A549 (cell line): Measurements from ENCODE around the gene ADARB2. TPM values are rescaled to one million over a fixed set of nuclear protein-coding genes. Genes with fewer than 3 reads are reported as not detected.

Source experiments
- ATAC-seq, 2 experiments: fragments of 200-7000 bp in 1 of 2; fragments of >200 bp in 1 of 2; cut with Nextera tagmentation in 1 of 2; cut with Tn5 transposase in 1 of 2; 3 replicates each; pipeline versions ENCODE4 v1.8.0 to v1.9.1; 2018 to 2020; ENCODE audit warnings: mild to moderate bottlenecking in 1 of 2, moderate library complexity in 1 of 2
- CTCF ChIA-PET: fragments of 300-600 bp; sonication (Branson Sonifier 250); formaldehyde crosslinking; extraction: SDS; loops from one replicate; lab custom pipeline; 2021; ENCODE audit warnings: antibody characterized with exemption, inconsistent platforms; lab: Yijun Ruan, JAX
- POLR2A ChIA-PET: fragments of 350-600 bp; formaldehyde crosslinking; extraction: SDS; loops from one replicate; lab custom pipeline; 2021; ENCODE audit warnings: antibody characterized with exemption, inconsistent platforms; lab: Yijun Ruan, JAX
- DNase-seq, 2 experiments: peaks; one replicate each; pipeline versions ENCODE4 v3.0.0 to v3.0.0-alpha.2; 2011 to 2016; ENCODE audit warnings: low read depth in 1 of 2, low spot score in 1 of 2
- FAIRE-seq: peaks from 2 replicates; lab custom pipeline; 2011; peaks lifted over from hg19 to GRCh38; lab: Jason Lieb, UNC
- H3K27ac ChIP-seq, 2 experiments: fragments of >200 bp; sonication (Bioruptor Twin); formaldehyde crosslinking; 3 replicates each; pipeline ENCODE4 v1.5.1; 2016 to 2017
- H3K4me1 ChIP-seq: fragments of >200 bp; sonication (Bioruptor Twin); formaldehyde crosslinking; 3 replicates; pipeline ENCODE4 v1.6.1; 2016
- H3K4me2 ChIP-seq: fragments of >200 bp; sonication (Bioruptor Twin); formaldehyde crosslinking; 3 replicates; pipeline ENCODE4 v1.6.1; 2016
- H3K4me3 ChIP-seq: fragments of >200 bp; sonication (Bioruptor Twin); formaldehyde crosslinking; 3 replicates; pipeline ENCODE4 v1.5.1; 2016
- H3K9me3 ChIP-seq: fragments of >200 bp; sonication (Bioruptor Twin); formaldehyde crosslinking; 3 replicates; pipeline ENCODE4 v1.6.1; 2016
- CBX8 ChIP-seq: fragments of 200-600 bp; sonication (generic); IDR thresholded peaks from 2 replicates; pipeline ENCODE4 v1.6.1; 2016
- CTCF ChIP-seq: fragments of >200 bp; sonication (Bioruptor Twin); formaldehyde crosslinking; IDR thresholded peaks from 3 replicates; pipeline ENCODE4 v1.5.1; 2016
- E2F6 ChIP-seq: IDR thresholded peaks from 2 replicates; pipeline ENCODE4 v1.6.1; 2012; ENCODE audit warnings: low read depth, borderline replicate concordance
- EHMT2 ChIP-seq: fragments of 200-600 bp; sonication (generic); IDR thresholded peaks from 2 replicates; pipeline ENCODE4 v1.6.1; 2016; ENCODE audit warnings: antibody characterized with exemption, low read depth, mild to moderate bottlenecking, moderate library complexity
- ESRRA ChIP-seq: fragments of 150-350 bp; IDR thresholded peaks from 2 replicates; pipeline ENCODE4 v1.6.1; 2014; ENCODE audit warnings: mild to moderate bottlenecking, low read length, borderline replicate concordance
- FOSB ChIP-seq: fragments of 250-450 bp; sonication (Bioruptor Pico); IDR thresholded peaks from 2 replicates; pipeline ENCODE4 v1.5.0; 2020; ENCODE audit warnings: mild to moderate bottlenecking, moderate library complexity
- FOXS1 ChIP-seq: fragments of 250-450 bp; sonication (Bioruptor Pico); IDR thresholded peaks from 2 replicates; pipeline ENCODE4 v1.5.0; 2020; ENCODE audit warnings: mild to moderate bottlenecking, moderate library complexity
- HDAC2 ChIP-seq: fragments of 200-600 bp; sonication (generic); IDR thresholded peaks from 2 replicates; pipeline ENCODE4 v1.6.1; 2016
- HES2 ChIP-seq: fragments of >200 bp; sonication (Bioruptor Twin); formaldehyde crosslinking; IDR thresholded peaks from 2 replicates; pipeline ENCODE4 v1.6.1; 2016
- JUNB ChIP-seq: fragments of >200 bp; sonication (Bioruptor Twin); formaldehyde crosslinking; IDR thresholded peaks from 2 replicates; pipeline ENCODE4 v1.6.1; 2016
- KDM1A ChIP-seq: fragments of 200-600 bp; sonication (generic); IDR thresholded peaks from 2 replicates; pipeline ENCODE4 v1.6.1; 2016; ENCODE audit warnings: low read depth, mild to moderate bottlenecking
- MAFK ChIP-seq: fragments of 450-650 bp; IDR thresholded peaks from 2 replicates; pipeline ENCODE4 v1.6.1; 2014; ENCODE audit not compliant: partially characterized antibody
- MAX ChIP-seq: IDR thresholded peaks from 2 replicates; pipeline ENCODE4 v1.6.1; 2012
- NFE2L2 ChIP-seq: fragments of 150-350 bp; conservative IDR thresholded peaks from 2 replicates; pipeline ENCODE4 v1.6.1; 2014; ENCODE audit warnings: low read length
- NPAS2 ChIP-seq: fragments of 250-450 bp; sonication (Bioruptor Pico); IDR thresholded peaks from 2 replicates; pipeline ENCODE4 v1.8.0; 2022; ENCODE audit warnings: mild to moderate bottlenecking, moderate library complexity, borderline replicate concordance
- PBX3 ChIP-seq: IDR thresholded peaks from 2 replicates; pipeline ENCODE4 v1.6.1; 2012
- POLR2A ChIP-seq: IDR thresholded peaks from 2 replicates; pipeline ENCODE4 v1.6.1; 2012; ENCODE audit warnings: mild to moderate bottlenecking, low read length
- RAD21 ChIP-seq, 2 experiments: fragments of >200 bp in 1 of 2; sonication (Bioruptor Twin) in 1 of 2; formaldehyde crosslinking in 1 of 2; IDR thresholded peaks in 1 of 2; conservative IDR thresholded peaks in 1 of 2; 2 replicates in 1 of 2; 3 replicates in 1 of 2; pipeline ENCODE4 v1.6.1; 2012 to 2018; ENCODE audit warnings: inconsistent platforms in 1 of 2
- REST ChIP-seq: fragments of 200-600 bp; sonication (generic); IDR thresholded peaks from 2 replicates; pipeline ENCODE4 v1.6.1; 2016; ENCODE audit warnings: antibody characterized with exemption, mild to moderate bottlenecking, moderate library complexity
- SREBF2 ChIP-seq: fragments of 450-650 bp; IDR thresholded peaks from 2 replicates; pipeline ENCODE4 v1.6.1; 2014; ENCODE audit warnings: mild to moderate bottlenecking, moderate library complexity
- TFCP2L1 ChIP-seq: fragments of 250-450 bp; sonication (Bioruptor Pico); IDR thresholded peaks from 2 replicates; pipeline ENCODE4 v1.5.0; 2021; ENCODE audit warnings: mild to moderate bottlenecking
- TP53 ChIP-seq: fragments of 250-450 bp; sonication (Bioruptor Pico); IDR thresholded peaks from 2 replicates; pipeline ENCODE4 v1.5.0; 2021; ENCODE audit warnings: mild to moderate bottlenecking, moderate library complexity
- ZC3H11A ChIP-seq: fragments of 450-650 bp; IDR thresholded peaks from 2 replicates; pipeline ENCODE4 v1.6.1; 2014; ENCODE audit warnings: antibody characterized with exemption, mild to moderate bottlenecking
- ZNF302 ChIP-seq: fragments of 250-450 bp; sonication (Bioruptor Pico); IDR thresholded peaks from 2 replicates; pipeline ENCODE4 v1.9.0; 2021; ENCODE audit warnings: inconsistent platforms, mild to moderate bottlenecking, moderate library complexity
- ZSCAN20 ChIP-seq: fragments of 250-450 bp; sonication (Bioruptor Pico); IDR thresholded peaks from 2 replicates; pipeline ENCODE4 v1.8.0; 2022; ENCODE audit warnings: mild to moderate bottlenecking, moderate library complexity
- WGBS: methylation state at CpG from one replicate; pipeline ENCODE4 v1.1.6; 2017; ENCODE audit errors: missing lambda C conversion rate; 5-methylcytosine and 5-hydroxymethylcytosine counted together
- polyA plus RNA-seq, 4 experiments: library from polyadenylated mRNA; depleted of rRNA in 3 of 4; stranded (reverse); fragments of >200 nt; fragmentation: RNase III in 1 of 4; extraction: RNeasy Plus Mini Kit Qiagen cat#74134 plus additional on column Dnase treatment in 1 of 4; gene quantifications; 2 replicates in 3 of 4; 3 replicates in 1 of 4; pipeline ENCODE4 v1.2.3, GENCODE V29; 2011 to 2017

Gene ADARB2
- polyA plus RNA-seq, 2 of the 4 experiments (the other 2 are of a cell fraction) = not detected

GRCh38 chr10:1180071-1180730 is 557.1 kb downstream of the ADARB2 start:
- Histone ChIP-seq H3K9me3 (no peaks in the 10 kb centered on the region), H3K4me2 (no peak overlapping the region), H3K27ac (no peak overlapping the region), H3K4me3 (no peak overlapping the region), H3K4me1 (no peaks in the 10 kb centered on the region)
- WGBS = 67% methylated on average over 10 of the region's 16 CpGs
- FAIRE-seq (no peak), DNase-seq (no peak), ATAC-seq (no peak)
- TF ChIP-seq NFE2L2 = no peak
- TF ChIP-seq ZC3H11A = no peak
- no peak for TF ChIP-seq TFCP2L1 (CRISPR knock-in tag)
- no peak for TF ChIP-seq HDAC2
- TF ChIP-seq E2F6 = no peak
- TF ChIP-seq FOSB (CRISPR knock-in tag) = no peak
- TF ChIP-seq FOXS1 (CRISPR knock-in tag) = no peak
- no peak for TF ChIP-seq MAX
- no peak for TF ChIP-seq MAFK
- no peak for TF ChIP-seq HES2
- ChIA-PET POLR2A (no interaction called here), CTCF (no interaction called here)

- FAIRE-seq (no peak), DNase-seq (no peak)
- H3K9me3 ChIP-seq = no peaks in the 10 kb centered on the region
- POLR2A ChIA-PET = no interaction called here
- no peak overlapping the region for H3K27ac ChIP-seq
- H3K4me2 ChIP-seq = no peak overlapping the region
- H3K4me1 ChIP-seq = no peaks in the 10 kb centered on the region
- TF ChIP-seq ZSCAN20 (CRISPR knock-in tag) = no peak
- no peak for TF ChIP-seq KDM1A
- TF ChIP-seq EHMT2 = no peak
- TF ChIP-seq CBX8 = no peak
- TF ChIP-seq TFCP2L1 (CRISPR knock-in tag) = no peak
- TF ChIP-seq ESRRA = no peak
- no peak for TF ChIP-seq FOSB (CRISPR knock-in tag)
- TF ChIP-seq POLR2A = no peak
- TF ChIP-seq, all 56 proteins: peak for 0
- WGBS = 71% methylated on average over 20 of the region's 20 CpGs
- ATAC-seq = no peak
- H3K4me3 ChIP-seq = no peak overlapping the region
- CTCF ChIA-PET = no interaction called here
These were observed 557.8 kb downstream of the ADARB2 start for GRCh38 chr10:1179346-1180070.

GRCh38 chr10:1178506-1178905 is 558.8 kb downstream of the ADARB2 start:
- ChIA-PET CTCF (no interaction called here), POLR2A (no interaction called here)
- WGBS = 62% methylated on average over 9 of the region's 16 CpGs
- no peak overlapping the region for H3K27ac ChIP-seq
- FAIRE-seq = no peak
- H3K4me2 ChIP-seq = no peak overlapping the region
- H3K9me3 ChIP-seq = no peaks in the 10 kb centered on the region
- H3K4me1 ChIP-seq = no peaks in the 10 kb centered on the region
- no peak for DNase-seq
- ATAC-seq = no peak
- TF ChIP-seq RAD21 (conservative IDR thresholded peaks at IDR 0.05 in 1 of 2, IDR thresholded peaks at IDR 0.05 in 1 of 2) (no peak), CTCF (no peak), JUNB (no peak), ZNF302 (CRISPR knock-in tag) (no peak), PBX3 (no peak), NPAS2 (CRISPR knock-in tag) (no peak), FOSB (CRISPR knock-in tag) (no peak), TP53 (CRISPR knock-in tag) (no peak), SREBF2 (no peak), REST (no peak)
- H3K4me3 ChIP-seq = no peak overlapping the region
